Uterus (tissue), 4 donors: ENCODE measurements around the gene UFSP2. TPM values are rescaled to one million over a fixed set of nuclear protein-coding genes. Genes with fewer than 3 reads are reported as not detected.

Experiments used
- DNase-seq, 2 donors: peaks; one replicate each; pipeline ENCODE4 v3.0.0-alpha.2; 2019 to 2020
- H3K27ac ChIP-seq, 2 donors: fragments of 200-600 bp; sonication (generic); 1 replicate in 1 of 2; 2 replicates in 1 of 2; pipeline ENCODE4 v1.5.1; 2016 to 2018
- H3K27me3 ChIP-seq, 2 donors: fragments of 200-600 bp; sonication (generic); one replicate each; pipeline ENCODE4 v1.5.1; 2018 to 2019; ENCODE audit warnings: control low read depth in 1 of 2
- H3K36me3 ChIP-seq, 2 donors: fragments of 200-600 bp; sonication (generic); one replicate each; pipeline ENCODE4 v1.5.1; 2019; ENCODE audit warnings: control low read depth in 1 of 2
- H3K4me1 ChIP-seq, 2 donors: fragments of 200-600 bp; sonication (generic); one replicate each; pipeline ENCODE4 v1.5.1; 2018 to 2019; ENCODE audit warnings: control low read depth in 1 of 2
- H3K4me3 ChIP-seq, 2 donors: fragments of 200-600 bp; sonication (generic); 1 replicate in 1 of 2; 2 replicates in 1 of 2; pipeline ENCODE4 v1.5.1; 2018 to 2019; ENCODE audit warnings: mild to moderate bottlenecking in 1 of 2
- H3K9me3 ChIP-seq, 2 donors: fragments of 200-600 bp; sonication (generic); one replicate each; pipeline ENCODE4 v1.5.1; 2019; ENCODE audit warnings: control low read depth in 1 of 2
- CTCF ChIP-seq, 4 experiments: fragments of 200-600 bp in 2 of 4; fragments of 450-650 bp in 2 of 4; sonication (generic) in 2 of 4; IDR thresholded peaks; one replicate each; pipeline ENCODE4 v1.5.1; 2016 to 2019; ENCODE audit warnings: antibody characterized with exemption in 4 of 4, mild to moderate bottlenecking in 2 of 4, moderate library complexity in 1 of 4
- POLR2A ChIP-seq, 2 donors: fragments of 450-650 bp; IDR thresholded peaks; one replicate each; pipeline ENCODE4 v1.6.1; 2016; ENCODE audit warnings: antibody characterized with exemption in 2 of 2, mild to moderate bottlenecking in 1 of 2, moderate library complexity in 1 of 2
- intact Hi-C: fragments of 100-400 bp; cut with DNase I; formaldehyde crosslinking; loops from one replicate; pipeline ENCODE4 v1.15.1; 2023; ENCODE audit warnings: low total_unique reads
- total RNA-seq, 4 donors: library from RNA; depleted of rRNA in 3 of 4; stranded (reverse); fragments of >200 nt in 3 of 4; gene quantifications; one replicate each; pipeline versions ENCODE4 v1.1.0 to v1.2.4, GENCODE V29; 2014 to 2023
- donor health status: DM: yes; HTN: yes; CAD: no.

The UFSP2 gene
- total RNA-seq, 4 donors from 2014 or later, result 18.2 to 170 (median 55.8) TPM

DNA sequence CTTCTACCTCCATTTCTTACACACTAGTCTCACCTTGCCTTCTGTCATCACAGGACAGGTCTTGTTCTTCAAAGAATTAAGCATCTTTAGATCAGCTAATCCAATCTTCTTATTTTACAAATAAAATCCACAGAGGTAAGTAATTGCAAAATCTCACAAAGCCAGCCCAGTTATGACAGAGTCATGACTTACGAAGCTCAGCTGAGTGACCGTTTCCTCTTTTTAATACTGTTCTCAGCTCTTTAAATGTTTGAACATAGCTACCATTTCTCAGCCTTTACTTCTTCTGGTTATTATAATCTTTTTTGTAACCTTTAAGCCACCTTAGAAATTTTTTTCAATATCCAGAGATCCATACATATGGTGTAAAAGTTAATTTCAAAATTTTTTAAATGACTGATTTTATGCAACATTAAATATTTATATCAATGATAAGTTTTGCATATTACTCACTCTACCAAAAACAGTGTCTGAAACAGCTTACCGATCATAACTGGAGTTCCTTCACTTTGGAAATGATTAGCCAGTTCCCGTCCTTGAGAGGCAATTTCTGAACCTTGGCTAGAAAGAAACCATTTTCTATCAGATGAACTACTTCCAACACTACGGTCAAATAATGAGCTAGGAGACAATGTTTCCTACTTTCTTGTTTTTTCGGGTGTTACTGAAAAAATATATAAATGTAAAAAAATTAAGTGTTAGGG lies 20.3 kb downstream of the UFSP2 start:
- TF ChIP-seq POLR2A (IDR thresholded peaks at IDR 0.05) (no peak), CTCF (IDR thresholded peaks at IDR 0.05) (no peak)
- intact Hi-C loops, result no loop called here
- H3K27me3 ChIP-seq, result no peaks in the 10 kb centered on the region
- H3K4me3 ChIP-seq, result no peak overlapping the region
- H3K9me3 ChIP-seq, result no peaks in the 10 kb centered on the region
- no peak for DNase-seq
- H3K4me1 ChIP-seq, result no peaks in the 10 kb centered on the region
- no peaks in the 10 kb centered on the region for H3K36me3 ChIP-seq
- no peak overlapping the region for H3K27ac ChIP-seq

GRCh38 chr4:185404031-185404430 lies 21.7 kb downstream of the UFSP2 start:
- Histone ChIP-seq H3K4me3 (no peak overlapping the region), H3K9me3 (no peaks in the 10 kb centered on the region), H3K27me3 (no peaks in the 10 kb centered on the region), H3K36me3 (no peaks in the 10 kb centered on the region), H3K27ac (no peak overlapping the region), H3K4me1 (no peaks in the 10 kb centered on the region)
- no peak for DNase-seq
- intact Hi-C loops, result no loop called here
- TF ChIP-seq POLR2A (IDR thresholded peaks at IDR 0.05), result no peak
- TF ChIP-seq CTCF (IDR thresholded peaks at IDR 0.05), result no peak

DNA sequence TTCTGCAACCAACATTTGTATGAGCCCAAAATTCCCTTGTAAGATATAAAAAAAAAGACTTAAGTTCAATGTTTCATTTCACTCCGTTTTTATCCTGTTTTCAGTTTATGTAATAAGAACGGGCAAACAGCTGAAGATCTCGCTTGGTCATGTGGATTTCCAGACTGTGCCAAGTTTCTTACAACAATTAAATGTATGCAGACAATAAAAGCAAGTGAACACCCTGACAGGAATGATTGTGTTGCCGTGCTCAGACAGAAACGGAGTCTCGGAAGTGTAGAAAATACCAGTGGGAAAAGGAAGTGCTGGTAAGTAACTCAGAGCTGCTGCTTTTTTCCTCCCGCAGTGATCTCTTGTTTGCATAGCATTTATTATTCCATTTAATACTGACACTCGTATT lies 26.3 kb downstream of the UFSP2 start:
- DNase-seq, result no peak
- no peaks in the 10 kb centered on the region for H3K9me3 ChIP-seq
- H3K4me3 ChIP-seq, result no peak overlapping the region
- TF ChIP-seq POLR2A (IDR thresholded peaks at IDR 0.05) (no peak), CTCF (IDR thresholded peaks at IDR 0.05) (no peak)
- H3K27ac ChIP-seq, result no peak overlapping the region
- intact Hi-C loops, result no loop called here
- no peaks in the 10 kb centered on the region for H3K4me1 ChIP-seq
- H3K36me3 ChIP-seq, result no peaks in the 10 kb centered on the region
- no peaks in the 10 kb centered on the region for H3K27me3 ChIP-seq

GRCh38 chr4:185398618-185399017 lies 27.1 kb downstream of the UFSP2 start:
- intact Hi-C loops, result no loop called here
- Histone ChIP-seq H3K36me3 (no peaks in the 10 kb centered on the region), H3K9me3 (no peaks in the 10 kb centered on the region), H3K4me3 (no peak overlapping the region), H3K27ac (no peak overlapping the region), H3K4me1 (no peaks in the 10 kb centered on the region), H3K27me3 (no peaks in the 10 kb centered on the region)
- DNase-seq, result no peak
- TF ChIP-seq POLR2A (IDR thresholded peaks at IDR 0.05), result no peak
- no peak for TF ChIP-seq CTCF (IDR thresholded peaks at IDR 0.05)

- no peaks in the 10 kb centered on the region for H3K4me1 ChIP-seq
- peak within 1 kb of the TSS; percentile 98 to 99 for H3K27ac ChIP-seq
- H3K36me3 ChIP-seq, result no peaks in the 10 kb centered on the region
- H3K27me3 ChIP-seq, result no peaks in the 10 kb centered on the region
- intact Hi-C loops, result no loop called here
- H3K4me3 ChIP-seq, result peak within 1 kb of the TSS; percentile 82 to 92
- no peaks in the 10 kb centered on the region for H3K9me3 ChIP-seq
- DNase-seq, result no peak
- TF ChIP-seq POLR2A (IDR thresholded peaks at IDR 0.05) (peak in 1 of 2 donors; percentile 16), CTCF (IDR thresholded peaks at IDR 0.05) (peak in 1 of 4 experiments; percentile 11)
Measured at GRCh38 chr4:185396724-185397385, 28.9 kb downstream of the UFSP2 start, which contains the start of gene ANKRD37. Gene ANKRD37, plus strand, starts transcription at chr4:185396841. Its CDS starts 83 bp downstream, at chr4:185396924.
